Anterior cingulate cortex (tissue), 58 donors: ENCODE measurements around the gene SURF6.
"Not testable (repeated sequence)": the region's sequence is repeated elsewhere in the genome, so short reads cannot be mapped to it uniquely, and the experiment has no call there.

Experiments used
- DNase-seq, 58 donors: peaks; one replicate each; lab custom pipeline; 2025; lab: John Stamatoyannopoulos, UW

Gene SURF6

DNA sequence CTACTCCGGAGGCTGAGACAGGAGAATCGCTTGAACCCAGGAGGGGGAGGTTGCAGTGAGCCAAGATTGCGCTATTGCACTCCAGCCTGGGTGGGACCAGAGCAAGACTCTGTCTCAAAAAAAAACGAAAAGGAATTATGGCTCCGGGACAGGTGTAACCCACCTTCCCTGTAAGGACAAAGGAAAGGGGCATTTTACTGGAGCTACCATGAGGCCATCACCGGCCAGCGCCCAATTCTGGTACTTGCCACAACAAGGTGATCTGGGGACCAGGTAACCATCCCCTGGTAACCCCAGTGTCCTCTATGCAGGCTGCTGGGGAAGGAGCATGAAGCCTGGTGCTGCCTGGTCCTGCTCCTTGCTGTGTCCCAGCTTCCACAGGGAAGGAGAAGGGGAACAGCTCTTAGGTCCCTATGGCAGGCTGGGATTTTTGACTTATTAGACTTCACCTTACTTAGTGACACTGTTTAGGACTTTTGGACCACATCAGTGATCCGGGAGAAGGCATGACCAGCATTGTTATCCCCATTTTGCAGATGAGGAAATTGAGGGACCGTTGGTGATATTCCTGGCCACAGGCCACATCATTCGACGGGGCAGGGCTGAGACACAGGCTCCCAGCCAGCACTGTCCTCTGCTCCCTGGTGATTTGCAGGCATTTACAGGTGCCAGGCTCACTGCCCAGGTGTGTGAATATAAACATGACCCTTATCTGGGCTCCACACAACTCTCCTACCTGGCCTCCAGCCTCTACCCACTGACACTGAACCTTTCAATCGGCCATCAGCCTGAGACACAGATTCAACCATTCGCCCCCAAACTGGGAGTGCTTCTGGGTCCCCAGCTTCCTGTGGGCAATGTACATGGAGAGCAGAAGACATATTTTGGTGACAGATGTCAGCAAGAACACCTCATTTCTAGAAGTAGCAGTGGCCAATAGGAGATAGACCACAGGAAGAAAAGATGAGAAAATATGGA lies 34.4 kb downstream of the SURF6 start:
- no peak for DNase-seq

DNA sequence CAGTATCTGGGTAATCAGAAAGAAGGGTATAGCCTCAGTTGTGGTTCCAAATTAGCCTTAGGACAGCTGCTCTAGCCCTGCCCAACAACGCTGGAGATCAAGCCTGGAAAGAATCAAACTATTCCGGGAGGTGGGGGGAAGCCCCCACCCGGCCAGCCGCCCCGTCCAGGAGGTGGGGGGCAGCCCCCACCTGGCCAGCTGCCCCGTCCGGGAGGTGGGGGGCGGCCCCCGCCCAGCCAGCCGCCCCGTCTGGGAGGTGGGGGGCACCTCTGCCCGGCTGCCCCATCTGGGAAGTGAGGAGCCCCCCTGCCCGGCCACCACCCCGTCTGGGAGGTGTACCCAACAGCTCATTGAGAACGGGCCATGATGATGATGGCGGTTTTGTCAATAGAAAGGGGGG lies 36.0 kb downstream of the SURF6 start:
- not testable (repeated sequence) for DNase-seq

DNA sequence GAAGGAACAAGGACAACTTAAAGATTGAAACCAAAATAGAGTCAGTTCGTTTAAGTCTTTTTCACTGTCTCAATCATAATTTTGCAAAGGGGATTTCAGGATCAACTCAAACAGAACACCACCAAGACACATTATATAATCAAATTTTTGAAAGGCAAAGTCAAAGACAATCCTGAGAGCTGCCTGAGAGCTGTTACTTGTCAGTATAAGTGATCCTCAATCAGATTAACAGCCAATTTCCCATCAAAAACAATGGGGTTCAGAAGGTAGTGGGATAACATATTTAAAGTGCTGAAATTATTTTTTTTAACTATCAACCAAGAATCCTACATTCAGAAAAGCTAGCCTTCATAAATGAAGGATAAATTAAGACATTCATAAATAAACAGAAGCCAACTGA lies 41.7 kb downstream of the SURF6 start:
- no peak for DNase-seq

DNA sequence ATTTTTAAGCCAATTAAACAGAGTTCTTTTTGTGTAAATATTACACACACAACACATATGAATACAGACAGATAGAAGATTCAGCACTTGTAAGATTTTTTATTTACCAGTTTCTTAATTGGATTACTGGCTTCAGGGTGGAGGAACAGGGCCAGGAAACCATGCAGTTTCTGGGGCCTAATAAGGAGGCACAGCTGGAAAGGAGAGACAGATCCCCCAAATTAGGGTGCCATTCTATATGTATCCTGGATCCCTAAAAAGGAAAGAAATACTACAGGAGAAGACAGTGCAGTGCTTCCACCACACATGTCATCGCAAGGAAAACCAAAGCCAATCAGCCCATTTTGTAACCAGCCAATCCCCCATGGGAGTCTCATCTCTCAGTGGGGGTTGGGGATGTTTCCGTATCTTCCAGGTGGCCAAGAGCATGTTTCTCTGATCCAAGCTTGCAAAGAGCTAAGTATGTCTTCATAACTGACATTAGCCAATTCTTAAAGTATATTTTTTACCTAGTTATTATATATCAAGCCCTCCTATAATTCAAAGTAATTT lies 45.2 kb downstream of the SURF6 start:
- DNase-seq = no peak

DNA sequence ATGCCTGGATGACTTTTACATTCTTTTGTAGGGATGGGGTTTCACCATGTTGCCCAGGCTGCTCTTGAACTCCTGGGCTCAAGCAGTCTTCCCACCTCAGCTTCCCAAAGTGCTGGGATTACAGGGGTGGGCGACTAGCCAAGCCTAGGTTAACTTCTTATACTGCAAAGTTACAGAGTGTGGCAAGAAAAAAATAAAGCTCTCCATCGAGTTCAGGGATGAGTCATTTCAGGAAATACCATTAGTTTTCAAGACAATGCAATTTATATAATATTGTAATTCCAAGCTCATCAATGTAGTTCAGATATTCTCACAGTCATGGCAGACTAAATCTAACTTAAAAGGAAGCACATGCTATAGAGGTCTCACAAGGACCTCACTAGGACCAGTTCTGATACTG lies 49.5 kb downstream of the SURF6 start:
- no peak for DNase-seq

DNA sequence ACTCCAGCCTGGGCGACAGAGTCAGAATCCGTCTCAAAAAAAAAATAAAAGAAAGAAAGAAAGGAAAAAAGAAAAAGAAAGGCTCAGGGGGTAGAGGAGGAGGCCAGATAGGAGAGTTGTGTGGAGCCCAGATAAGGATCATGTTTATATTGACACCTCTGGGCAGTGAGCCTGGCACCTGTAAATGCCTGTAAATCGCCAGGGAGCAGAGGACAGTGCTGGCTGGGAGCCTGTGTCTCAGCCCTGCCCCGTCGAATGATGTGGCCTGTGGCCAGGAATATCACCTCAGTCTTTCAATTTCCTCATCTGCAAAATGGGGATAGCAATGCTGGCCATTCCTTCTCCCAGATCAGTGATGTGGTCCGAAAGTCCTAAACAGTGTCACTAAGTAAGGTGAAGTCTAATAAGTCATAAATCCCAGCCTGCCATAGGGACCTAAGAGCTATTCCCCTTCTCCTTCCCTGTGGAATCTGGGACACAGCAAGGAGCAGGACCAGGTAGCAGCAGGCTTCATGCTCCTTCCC lies 50.7 kb downstream of the SURF6 start:
- no peak for DNase-seq

DNA sequence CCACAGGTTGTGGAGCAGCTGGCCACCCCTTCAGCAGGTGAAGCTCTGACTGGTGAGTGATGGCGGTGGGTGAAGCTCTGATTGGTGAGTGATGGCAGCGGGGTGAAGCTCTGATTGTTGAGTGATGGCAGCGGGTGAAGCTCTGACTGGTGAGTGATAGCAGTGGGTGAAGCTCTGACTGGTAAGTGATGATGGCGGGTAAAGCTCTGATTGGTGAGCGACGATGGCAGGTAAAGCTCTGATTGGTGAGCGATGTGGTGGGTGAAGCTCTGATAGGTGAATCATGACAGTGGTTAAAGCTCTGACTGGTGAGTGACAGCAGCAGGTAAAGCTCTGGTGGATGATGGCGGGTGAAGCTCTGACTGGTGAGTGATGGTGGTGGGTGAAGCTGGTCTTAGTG lies 51.6 kb downstream of the SURF6 start:
- no peak for DNase-seq

DNA sequence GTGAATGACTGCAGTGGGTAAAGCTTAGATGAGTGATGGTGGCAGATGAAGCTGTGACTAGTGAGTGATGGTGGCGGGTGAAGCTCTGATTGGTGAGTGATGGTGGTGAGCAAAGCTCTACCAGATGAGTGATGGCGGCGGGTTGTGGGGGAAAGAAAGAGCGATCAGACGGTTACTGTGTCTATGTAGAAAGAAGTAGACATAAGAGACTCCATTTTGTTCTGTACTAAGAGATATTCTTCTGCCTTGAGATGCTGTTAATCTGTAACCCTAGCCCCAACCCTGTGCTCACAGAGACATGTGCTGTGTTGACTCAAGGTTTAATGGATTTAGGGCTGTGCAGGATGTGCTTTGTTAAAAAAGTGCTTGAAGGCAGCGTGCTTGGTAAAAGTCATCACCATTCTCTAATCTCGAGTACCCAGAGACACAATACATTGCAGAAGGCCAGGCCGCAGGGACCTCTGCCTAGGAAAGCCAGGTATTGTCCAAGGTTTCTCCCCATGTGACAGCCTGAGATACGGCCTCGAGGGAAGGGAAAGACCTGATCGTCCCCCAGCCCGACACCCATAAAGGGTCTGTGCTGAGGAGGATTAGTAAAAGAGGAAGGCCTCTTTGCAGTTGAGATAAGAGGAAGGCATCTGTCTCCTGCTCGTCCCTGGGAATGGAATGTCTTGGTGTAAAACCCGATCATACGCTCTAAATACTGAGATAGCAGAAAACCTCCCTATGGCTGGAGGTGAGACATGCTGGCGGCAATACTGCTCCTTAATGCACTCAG lies 52.5 kb downstream of the SURF6 start:
- not testable (repeated sequence) for DNase-seq

DNA sequence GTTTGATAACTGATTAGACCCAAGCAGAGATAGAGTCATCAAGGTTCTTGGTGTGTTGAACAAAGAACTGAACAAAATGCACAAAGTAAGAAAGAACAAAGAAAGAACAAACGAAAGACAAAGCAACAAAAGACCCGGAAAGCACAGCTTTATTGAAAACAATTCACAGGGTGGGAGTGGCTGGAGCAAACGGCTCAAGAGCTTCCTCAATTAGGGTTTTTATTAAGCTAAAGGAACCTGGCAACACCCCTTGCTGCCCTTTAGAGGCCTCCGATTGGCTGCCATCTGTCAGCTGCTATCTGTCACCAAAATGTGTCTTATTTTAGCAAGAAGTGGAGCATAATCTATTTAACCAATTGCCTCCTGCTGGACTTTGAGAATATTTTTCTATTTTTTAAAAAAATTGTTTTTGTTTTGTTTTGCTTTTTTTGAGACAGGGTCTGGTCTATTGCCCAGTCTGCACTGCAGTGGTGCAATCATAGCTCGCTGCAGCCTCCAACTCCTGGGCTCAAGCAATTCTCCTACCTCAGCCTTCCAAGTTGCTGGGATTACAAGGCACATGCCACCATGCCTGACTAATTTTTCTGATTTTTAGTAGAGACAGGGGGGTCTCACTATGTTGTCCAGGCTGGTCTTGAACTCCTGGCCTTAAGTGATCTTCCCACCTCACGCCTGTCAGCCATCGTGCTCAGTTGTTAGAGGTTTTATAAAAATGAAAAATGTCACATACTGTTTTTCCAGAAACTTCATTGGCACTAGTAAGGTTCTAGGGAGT lies 53.3 kb downstream of the SURF6 start:
- DNase-seq = no peak

DNA sequence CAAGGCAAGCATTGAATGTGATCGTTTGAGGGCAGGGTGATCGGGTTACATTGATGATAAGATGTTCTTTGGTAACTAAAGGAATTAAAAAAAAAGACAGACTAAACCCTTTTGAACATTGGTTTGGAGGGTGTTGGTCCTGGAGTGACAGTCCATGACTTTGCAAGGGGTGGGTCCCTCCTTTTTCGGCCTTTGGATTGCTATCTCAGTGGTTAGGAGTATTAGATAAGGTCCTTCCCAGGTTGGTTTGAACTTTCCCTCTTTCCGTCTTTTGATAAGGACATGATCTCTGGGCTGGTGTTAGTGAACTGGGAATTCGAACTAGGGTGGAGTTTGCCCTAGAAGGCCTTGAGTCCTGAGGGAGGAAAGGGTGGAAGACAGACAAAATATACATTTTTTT lies 55.6 kb downstream of the SURF6 start:
- no peak for DNase-seq
